K562 (cell line): ENCODE results near the gene GPR137C.

ENCODE experiments used
- CREM ChIP-seq: IDR thresholded peaks from 2 replicates; pipeline ENCODE4 v1.6.1; 2014; ENCODE audit warnings: antibody characterized with exemption, low read depth
- CTCF ChIP-seq, 3 experiments: IDR thresholded peaks in 2 of 3; conservative IDR thresholded peaks in 1 of 3; 2 replicates each; pipeline ENCODE4 v1.5.1; 2011 to 2012; ENCODE audit warnings: low read length in 3 of 3, mild to moderate bottlenecking in 3 of 3, control low read depth in 2 of 3, improper control_type of control experiment in 1 of 3, inconsistent platforms in 1 of 3, low read depth in 1 of 3, mixed read lengths in 1 of 3, moderate library complexity in 1 of 3; ENCODE audit not compliant: insufficient read depth in 2 of 3
- RAD21 ChIP-seq, 2 experiments: fragments of 250-450 bp in 1 of 2; fragments of 450-650 bp in 1 of 2; sonication (Bioruptor Pico) in 1 of 2; formaldehyde crosslinking in 1 of 2; IDR thresholded peaks in 1 of 2; conservative IDR thresholded peaks in 1 of 2; 2 replicates each; pipeline versions ENCODE4 v1.4.0 to v1.8.0; 2020 to 2022; ENCODE audit warnings: mild to moderate bottlenecking in 2 of 2, moderate library complexity in 1 of 2
- REST ChIP-seq, 2 experiments: fragments of 450-650 bp; formaldehyde crosslinking in 1 of 2; IDR thresholded peaks; 2 replicates each; pipeline versions ENCODE4 v1.4.0 to v1.6.1; 2014 to 2020; ENCODE audit warnings: mild to moderate bottlenecking in 2 of 2, borderline replicate concordance in 1 of 2, low read depth in 1 of 2
- SMAD3 ChIP-seq: fragments of 450-650 bp; formaldehyde crosslinking; conservative IDR thresholded peaks from 2 replicates; pipeline ENCODE4 v1.4.0; 2020; ENCODE audit warnings: mild to moderate bottlenecking
- TAF1 ChIP-seq: IDR thresholded peaks from 2 replicates; pipeline ENCODE4 v1.6.1; 2011; ENCODE audit warnings: mild to moderate bottlenecking, low read length, moderate library complexity; ENCODE audit not compliant: insufficient read depth, control insufficient read depth, severe bottlenecking; ENCODE audit errors: extremely low read depth

GRCh38 chr14:52618602-52619001 is 66.0 kb downstream of the GPR137C start:
- TF ChIP-seq CREM: no peak
- no peak for TF ChIP-seq REST (IDR thresholded peaks at IDR 0.05; ENCODE audit: borderline replicate concordance)
- TF ChIP-seq REST (CRISPR knock-in tag; IDR thresholded peaks at IDR 0.05; ENCODE audit: low read depth): no peak
- no peak for TF ChIP-seq CTCF (IDR thresholded peaks at IDR 0.05 in 2 of 3, conservative IDR thresholded peaks at IDR 0.05 in 1 of 3; ENCODE audit: insufficient read depth in 2 of 3, low read depth in 1 of 3, low read length in 3 of 3)
- no peak for TF ChIP-seq SMAD3 (CRISPR knock-in tag)
- TF ChIP-seq TAF1: no peak
- no peak for TF ChIP-seq RAD21 (CRISPR knock-in tag; conservative IDR thresholded peaks at IDR 0.05 in 1 of 2, IDR thresholded peaks at IDR 0.05 in 1 of 2)
